ENCODE data around the gene LIMK2. TPM values are rescaled to one million over a fixed set of nuclear protein-coding genes. Genes with fewer than 3 reads are reported as not detected.
"Not testable (repeated sequence)": the region's sequence is repeated elsewhere in the genome, so short reads cannot be mapped to it uniquely, and the experiment has no call there.

LIMK2 gene
- total RNA-seq, 4 donors from 2014 or later, result 4.0 to 12.6 (median 7.1) TPM

DNA sequence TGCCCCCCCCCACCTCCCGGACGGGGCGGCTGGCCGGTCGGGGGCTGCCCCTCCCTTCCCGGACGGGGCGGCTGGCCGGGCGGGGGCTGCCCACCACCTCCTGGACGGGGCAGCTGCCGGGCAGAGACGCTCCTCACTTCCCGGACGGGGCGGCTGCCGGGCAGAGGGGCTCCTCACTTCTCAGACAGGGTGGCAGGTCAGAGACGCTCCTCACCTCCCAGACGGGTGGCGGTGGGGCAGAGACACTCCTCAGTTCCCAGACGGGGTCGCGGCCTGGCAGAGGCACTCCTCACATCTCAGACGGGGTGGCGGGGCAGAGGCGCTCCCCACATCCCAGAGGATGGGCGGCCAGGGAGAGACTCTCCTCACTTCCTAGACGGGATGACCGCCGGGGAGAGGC is 28.1 kb upstream of the LIMK2 start:
- intact Hi-C loops (cut with DNase I; ENCODE audit: low total_unique reads), result no loop called here
- Histone ChIP-seq H3K4me3 (no peak overlapping the region), H3K36me3 (peaks cover 0 to 7% of the 10 kb centered on the region in 2 donors), H3K27ac (no peak overlapping the region), H3K27me3 (no peaks in the 10 kb centered on the region), H3K4me1 (peaks cover 9 to 15% of the 10 kb centered on the region in 2 donors), H3K9me3 (no peaks in the 10 kb centered on the region)
- DNase-seq, result no peak
- no peak for ATAC-seq
- in situ Hi-C loops (cut with MboI; ENCODE audit: low sequenced_read_pairs in 4 of 4), result no loop called here
- no peak for TF ChIP-seq POLR2A (IDR thresholded peaks at IDR 0.05)
- TF ChIP-seq, protein P1, sequence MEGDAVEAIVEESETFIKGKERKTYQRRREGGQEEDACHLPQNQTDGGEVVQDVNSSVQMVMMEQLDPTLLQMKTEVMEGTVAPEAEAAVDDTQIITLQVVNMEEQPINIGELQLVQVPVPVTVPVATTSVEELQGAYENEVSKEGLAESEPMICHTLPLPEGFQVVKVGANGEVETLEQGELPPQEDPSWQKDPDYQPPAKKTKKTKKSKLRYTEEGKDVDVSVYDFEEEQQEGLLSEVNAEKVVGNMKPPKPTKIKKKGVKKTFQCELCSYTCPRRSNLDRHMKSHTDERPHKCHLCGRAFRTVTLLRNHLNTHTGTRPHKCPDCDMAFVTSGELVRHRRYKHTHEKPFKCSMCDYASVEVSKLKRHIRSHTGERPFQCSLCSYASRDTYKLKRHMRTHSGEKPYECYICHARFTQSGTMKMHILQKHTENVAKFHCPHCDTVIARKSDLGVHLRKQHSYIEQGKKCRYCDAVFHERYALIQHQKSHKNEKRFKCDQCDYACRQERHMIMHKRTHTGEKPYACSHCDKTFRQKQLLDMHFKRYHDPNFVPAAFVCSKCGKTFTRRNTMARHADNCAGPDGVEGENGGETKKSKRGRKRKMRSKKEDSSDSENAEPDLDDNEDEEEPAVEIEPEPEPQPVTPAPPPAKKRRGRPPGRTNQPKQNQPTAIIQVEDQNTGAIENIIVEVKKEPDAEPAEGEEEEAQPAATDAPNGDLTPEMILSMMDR (IDR thresholded peaks at IDR 0.05 in 4 of 5, conservative IDR thresholded peaks at IDR 0.05 in 1 of 5), result no peak

DNA sequence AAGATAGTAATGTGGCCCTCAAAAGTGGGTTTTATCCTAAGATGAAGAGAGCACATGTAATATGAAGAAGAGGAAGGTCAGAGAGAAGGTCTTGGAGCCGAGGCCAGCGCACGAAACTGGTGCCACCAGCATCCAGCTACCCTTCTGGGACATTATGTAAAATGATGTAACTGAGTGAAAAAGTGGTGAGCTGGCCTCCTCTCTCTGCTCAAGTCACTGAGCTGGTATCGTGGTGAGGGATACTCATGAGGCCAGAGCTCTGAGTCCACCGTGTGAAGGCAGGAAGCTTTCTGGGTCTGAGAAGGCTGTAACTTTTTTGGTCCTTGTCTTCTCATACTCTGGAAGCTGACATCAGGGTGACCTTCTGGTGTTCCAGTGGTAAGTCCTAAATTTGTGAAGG is 27.0 kb upstream of the LIMK2 start:
- no peaks in the 10 kb centered on the region for H3K9me3 ChIP-seq
- TF ChIP-seq, protein P1 (IDR thresholded peaks at IDR 0.05 in 4 of 5, conservative IDR thresholded peaks at IDR 0.05 in 1 of 5), result no peak
- TF ChIP-seq POLR2A (IDR thresholded peaks at IDR 0.05), result no peak
- in situ Hi-C loops (cut with MboI; ENCODE audit: low sequenced_read_pairs in 4 of 4), result no loop called here
- no peaks in the 10 kb centered on the region for H3K27me3 ChIP-seq
- no peak overlapping the region for H3K27ac ChIP-seq
- intact Hi-C loops (cut with DNase I; ENCODE audit: low total_unique reads), result no loop called here
- no peak for ATAC-seq
- H3K4me1 ChIP-seq, result peaks cover 0 to 5% of the 10 kb centered on the region in 2 donors
- no peak for DNase-seq
- H3K36me3 ChIP-seq, result peaks cover 0 to 7% of the 10 kb centered on the region in 2 donors
- H3K4me3 ChIP-seq, result no peak overlapping the region

DNA sequence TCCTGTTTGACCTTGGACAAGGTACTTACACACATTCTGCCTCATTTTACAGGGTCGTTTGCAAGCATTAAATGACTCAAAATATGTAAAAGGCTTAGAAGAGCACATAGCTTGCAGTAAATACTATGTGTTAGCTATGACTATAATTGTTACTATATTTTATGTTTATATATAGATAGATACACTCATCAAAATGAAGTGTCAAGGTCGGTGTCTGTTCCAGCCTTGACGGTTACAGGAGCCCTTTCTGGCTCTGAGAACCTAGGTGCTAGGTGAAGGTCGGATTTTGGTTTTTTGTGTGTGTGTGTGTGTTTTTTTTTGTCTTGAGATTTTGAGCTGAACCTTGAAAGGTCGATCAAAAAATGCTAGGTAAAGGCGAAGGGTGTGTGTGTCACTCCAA is 24.5 kb upstream of the LIMK2 start:
- no peak for TF ChIP-seq POLR2A (IDR thresholded peaks at IDR 0.05)
- in situ Hi-C loops (cut with MboI; ENCODE audit: low sequenced_read_pairs in 4 of 4), result no loop called here
- Histone ChIP-seq H3K4me3 (no peak overlapping the region), H3K4me1 (peaks cover 5 to 12% of the 10 kb centered on the region in 2 donors), H3K27me3 (no peaks in the 10 kb centered on the region), H3K9me3 (no peaks in the 10 kb centered on the region), H3K27ac (peak overlapping the region in 1 of 4 donors; percentile 8), H3K36me3 (peaks cover 0 to 9% of the 10 kb centered on the region in 2 donors)
- ATAC-seq, result no peak
- intact Hi-C loops (cut with DNase I; ENCODE audit: low total_unique reads), result no loop called here
- no peak for DNase-seq

DNA sequence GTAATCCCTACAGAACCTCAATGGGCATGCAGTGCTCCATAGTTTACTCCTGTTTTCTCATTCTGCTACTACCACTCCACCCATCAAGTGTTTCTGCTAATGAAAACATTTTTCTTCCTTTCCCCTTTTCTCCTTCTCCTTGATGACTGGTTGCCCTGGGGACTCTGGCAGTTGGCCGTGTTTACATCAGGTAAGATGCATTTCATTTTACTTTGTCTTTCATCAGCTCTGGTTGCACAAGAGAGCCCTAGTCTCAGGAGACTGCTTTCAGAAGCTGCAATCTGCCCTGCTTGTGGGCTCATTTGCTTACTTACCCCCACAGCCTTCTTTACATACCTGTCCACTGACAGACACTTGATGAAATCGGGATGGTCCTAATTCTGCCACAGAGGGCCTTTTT is 19.6 kb upstream of the LIMK2 start:
- intact Hi-C loops (cut with DNase I; ENCODE audit: low total_unique reads), result no loop called here
- Histone ChIP-seq H3K4me1 (peaks cover 5 to 12% of the 10 kb centered on the region in 2 donors), H3K27me3 (no peaks in the 10 kb centered on the region), H3K9me3 (no peaks in the 10 kb centered on the region), H3K27ac (no peak overlapping the region), H3K36me3 (peaks cover 0 to 42% of the 10 kb centered on the region in 2 donors), H3K4me3 (no peak overlapping the region)
- DNase-seq, result no peak
- in situ Hi-C loops (cut with MboI; ENCODE audit: low sequenced_read_pairs in 4 of 4), result no loop called here
- no peak for TF ChIP-seq POLR2A (IDR thresholded peaks at IDR 0.05)
- TF ChIP-seq, protein P1 (IDR thresholded peaks at IDR 0.05 in 4 of 5, conservative IDR thresholded peaks at IDR 0.05 in 1 of 5), result no peak
- ATAC-seq, result no peak

DNA sequence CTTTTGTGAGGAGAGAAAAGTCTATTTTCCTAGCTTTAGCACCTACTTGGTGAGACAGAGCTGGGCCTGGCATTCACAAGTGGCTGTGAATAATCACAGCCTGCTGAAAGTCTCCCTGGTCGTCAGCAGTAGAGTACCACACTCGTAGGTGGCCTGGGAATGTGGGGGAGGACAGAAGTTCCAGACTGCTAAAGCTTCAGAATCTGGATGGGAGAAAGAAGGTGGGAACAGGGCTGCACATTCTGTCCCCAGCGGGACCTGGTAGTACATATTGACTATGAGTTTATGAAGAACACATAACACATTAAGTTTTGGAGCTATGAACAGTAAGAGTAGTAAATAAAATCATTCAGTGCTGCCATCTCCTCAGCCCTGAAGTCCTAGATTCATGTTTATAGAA is 19.0 kb upstream of the LIMK2 start:
- intact Hi-C loops (cut with DNase I; ENCODE audit: low total_unique reads), result no loop called here
- H3K36me3 ChIP-seq, result peaks cover 0 to 48% of the 10 kb centered on the region in 2 donors
- in situ Hi-C loops (cut with MboI; ENCODE audit: low sequenced_read_pairs in 4 of 4), result no loop called here
- no peak overlapping the region for H3K27ac ChIP-seq
- ATAC-seq (no peak), DNase-seq (no peak)
- H3K4me1 ChIP-seq, result peaks cover 5 to 12% of the 10 kb centered on the region in 2 donors
- no peak overlapping the region for H3K4me3 ChIP-seq
- TF ChIP-seq, protein P1 (IDR thresholded peaks at IDR 0.05 in 4 of 5, conservative IDR thresholded peaks at IDR 0.05 in 1 of 5), result no peak
- TF ChIP-seq POLR2A (IDR thresholded peaks at IDR 0.05), result no peak
- no peaks in the 10 kb centered on the region for H3K9me3 ChIP-seq
- no peaks in the 10 kb centered on the region for H3K27me3 ChIP-seq

DNA sequence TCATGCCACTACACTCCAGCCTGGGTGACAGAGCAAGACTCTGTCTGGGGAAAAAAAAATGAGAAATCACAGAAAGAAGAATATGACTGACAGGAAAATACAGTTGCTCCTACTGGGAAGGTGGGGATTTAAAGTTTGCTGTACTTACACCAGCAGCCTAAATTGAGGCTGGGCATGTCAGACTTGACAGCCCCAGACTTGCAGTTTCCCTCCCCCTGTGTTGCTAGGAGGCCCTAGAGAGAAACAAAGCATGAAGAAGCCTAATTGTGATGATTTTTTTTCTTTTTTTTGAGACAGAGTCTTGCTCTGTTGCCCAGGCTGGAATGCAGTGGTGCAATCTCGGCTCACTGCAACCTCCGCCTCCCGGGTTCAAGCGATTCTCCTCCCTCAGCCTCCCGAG is 17.4 kb upstream of the LIMK2 start:
- peaks cover 0 to 49% of the 10 kb centered on the region in 2 donors for H3K36me3 ChIP-seq
- in situ Hi-C loops (cut with MboI; ENCODE audit: low sequenced_read_pairs in 4 of 4), result not testable (repeated sequence)

More for the DNA sequence above, 17.4 kb upstream of the LIMK2 start:
- intact Hi-C loops (cut with DNase I; ENCODE audit: low total_unique reads); H3K27ac ChIP-seq; DNase-seq; H3K4me3 ChIP-seq; ATAC-seq; H3K9me3 ChIP-seq; H3K27me3 ChIP-seq: not testable (repeated sequence)
- peaks cover 12 to 19% of the 10 kb centered on the region in 2 donors for H3K4me1 ChIP-seq
